GM18873 (cell line): ENCODE measurements around the gene SLAMF7.
"Not testable (repeated sequence)": the region's sequence is repeated elsewhere in the genome, so short reads cannot be mapped to it uniquely, and the experiment has no call there.

Experiments
- ATAC-seq: cut with Tn5 transposase; IDR thresholded peaks from one replicate; pipeline ENCODE4 v1.9.1; 2021; ENCODE audit warnings: mild to moderate bottlenecking, moderate library complexity, moderate number of reproducible peaks; ENCODE audit not compliant: unreplicated experiment, low FRiP score

SLAMF7 gene

DNA sequence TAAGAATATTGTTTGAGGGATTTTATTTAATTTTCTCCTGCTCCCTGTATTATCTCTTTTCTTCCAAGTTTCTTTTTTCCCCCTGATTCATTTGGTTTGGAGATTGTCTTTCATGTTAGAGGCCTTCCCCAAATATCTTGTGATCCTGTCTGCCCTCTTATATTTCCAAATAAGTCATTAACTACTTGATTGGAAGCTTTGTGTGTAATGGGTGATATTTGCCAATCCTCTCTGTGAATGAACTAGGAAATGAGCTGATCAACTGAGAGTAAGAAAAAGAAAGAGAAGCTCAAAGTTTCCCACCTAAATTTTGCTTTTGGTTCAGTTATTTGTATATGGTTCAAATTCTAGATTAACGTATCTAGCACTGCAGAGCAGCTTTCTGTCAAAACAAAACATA lies 33.3 kb downstream of the SLAMF7 start:
- no peak for ATAC-seq

DNA sequence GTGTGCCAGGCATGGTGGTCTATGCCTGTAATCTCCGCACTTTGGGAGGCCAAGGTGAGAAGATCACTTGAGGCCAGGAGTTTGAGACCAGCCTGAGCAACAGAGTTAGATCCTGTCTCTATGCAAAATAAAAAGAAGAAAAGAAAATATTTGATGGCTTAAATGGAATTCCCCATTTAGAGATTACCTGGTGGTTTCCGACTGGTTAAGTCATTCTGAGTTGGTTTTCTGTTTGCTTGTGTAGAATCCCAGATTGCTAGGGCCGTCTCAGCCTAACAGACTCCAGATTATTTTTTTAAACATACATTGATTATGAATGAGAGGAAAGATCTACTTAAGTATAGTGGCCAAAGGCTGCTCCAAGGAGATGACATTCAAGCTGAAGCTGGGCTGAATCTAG lies 34.0 kb downstream of the SLAMF7 start:
- ATAC-seq, result no peak

DNA sequence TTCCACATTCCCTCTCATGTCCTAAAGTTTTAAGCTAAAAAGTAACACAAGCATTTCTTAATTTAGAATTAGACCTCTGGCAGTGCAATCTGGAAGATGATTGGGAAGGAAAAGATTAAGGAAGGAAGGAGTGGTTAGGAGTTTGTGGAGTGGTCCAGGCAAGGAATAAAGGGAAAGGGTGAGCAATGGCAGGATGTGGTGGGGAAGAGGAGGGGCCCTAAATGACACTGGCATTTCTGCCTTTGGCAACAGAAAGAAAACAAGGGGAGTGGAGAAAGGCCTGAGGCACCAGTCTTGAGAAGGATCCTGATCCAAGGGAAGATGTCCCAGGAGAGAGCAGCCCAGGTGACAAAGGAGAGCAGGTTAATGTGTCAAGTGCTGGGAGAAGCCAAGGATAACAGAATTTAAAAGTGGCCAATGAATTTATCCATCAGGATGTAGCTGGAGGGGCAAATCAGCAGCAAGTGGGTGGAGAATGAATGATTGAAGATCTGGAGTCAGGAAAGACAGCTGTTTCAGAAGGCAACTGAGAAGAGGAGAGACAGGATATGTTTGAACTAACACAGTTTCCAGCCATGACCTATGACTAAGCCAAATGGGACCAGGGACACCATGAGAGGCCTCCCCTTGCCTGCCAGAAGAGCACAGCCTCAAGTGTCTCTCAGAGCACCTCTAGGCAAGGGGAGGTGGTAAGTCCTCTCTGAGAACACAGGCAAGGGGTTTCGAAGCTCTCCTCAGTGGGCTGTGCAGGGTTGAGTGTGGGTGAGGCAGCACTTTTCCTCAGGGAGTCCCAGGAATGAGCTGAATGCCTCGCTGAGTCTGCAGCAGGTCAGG lies 36.1 kb downstream of the SLAMF7 start:
- ATAC-seq, result no peak

DNA sequence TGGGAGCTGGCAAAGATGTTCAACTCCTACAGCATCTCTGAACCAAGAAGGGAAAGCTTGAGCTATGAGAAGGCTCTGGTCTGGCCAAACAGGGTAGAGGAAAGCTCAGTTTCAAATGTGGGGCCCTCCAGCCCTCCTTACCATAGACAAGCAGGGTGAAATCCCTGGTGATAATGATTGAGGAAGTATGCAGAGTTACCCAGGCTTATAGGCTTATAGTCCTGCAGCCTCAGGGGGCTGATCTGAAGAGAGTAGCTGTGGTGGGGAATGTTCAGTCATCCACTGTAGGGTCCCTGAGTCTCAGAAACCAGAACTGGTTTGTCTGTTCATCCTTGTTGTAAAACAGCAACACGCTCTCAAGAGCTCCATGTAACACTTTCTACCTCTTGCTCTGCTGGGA lies 37.1 kb downstream of the SLAMF7 start:
- ATAC-seq, result no peak

DNA sequence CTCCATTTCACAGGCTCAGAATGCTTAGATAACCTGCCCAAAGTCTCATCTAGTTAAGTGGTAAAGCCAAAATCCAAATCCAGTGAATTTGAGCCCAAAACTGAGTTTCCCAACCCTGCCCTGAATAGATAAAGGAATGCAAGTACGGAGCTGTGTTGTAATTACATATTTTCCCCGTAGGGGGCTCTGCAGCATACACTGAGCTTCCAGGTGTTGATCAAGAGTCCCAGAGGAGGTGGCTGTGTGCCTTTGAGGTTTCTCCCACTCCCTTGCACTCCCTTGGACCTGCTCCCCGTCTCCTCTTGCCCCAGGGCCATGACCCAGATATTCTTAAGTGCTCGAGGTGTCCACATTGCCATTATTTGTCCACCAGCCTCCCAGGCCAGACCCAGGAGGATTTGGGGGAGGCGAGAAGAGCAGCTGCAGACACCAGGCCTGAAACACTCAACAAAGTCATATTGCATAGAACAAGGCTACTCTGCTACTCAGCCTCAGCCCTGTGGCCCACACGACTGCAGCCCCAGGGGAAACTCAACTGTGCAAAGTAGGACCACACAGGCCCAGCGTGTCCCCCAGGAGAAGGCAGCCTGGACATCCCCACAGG lies 38.5 kb downstream of the SLAMF7 start:
- ATAC-seq, result no peak

DNA sequence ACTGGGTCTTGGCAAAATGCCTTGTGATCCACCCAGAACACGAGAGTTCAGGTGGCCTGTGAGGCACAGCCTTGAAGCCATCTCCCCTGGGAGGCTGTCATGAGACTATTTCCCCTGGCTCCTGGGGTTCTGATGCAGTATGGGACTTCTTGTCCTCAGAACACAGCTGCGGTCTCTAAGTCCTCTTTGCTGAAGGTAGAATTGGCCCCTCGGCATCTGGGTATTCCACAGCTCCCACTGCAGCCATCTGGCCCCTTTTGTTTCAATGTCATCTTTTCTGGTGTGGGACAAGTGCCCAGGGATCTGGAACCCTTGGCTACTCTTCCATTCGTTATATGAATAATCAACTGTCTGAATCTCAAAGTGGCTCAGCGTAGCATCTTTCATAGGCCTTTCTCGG lies 39.9 kb downstream of the SLAMF7 start:
- no peak for ATAC-seq

DNA sequence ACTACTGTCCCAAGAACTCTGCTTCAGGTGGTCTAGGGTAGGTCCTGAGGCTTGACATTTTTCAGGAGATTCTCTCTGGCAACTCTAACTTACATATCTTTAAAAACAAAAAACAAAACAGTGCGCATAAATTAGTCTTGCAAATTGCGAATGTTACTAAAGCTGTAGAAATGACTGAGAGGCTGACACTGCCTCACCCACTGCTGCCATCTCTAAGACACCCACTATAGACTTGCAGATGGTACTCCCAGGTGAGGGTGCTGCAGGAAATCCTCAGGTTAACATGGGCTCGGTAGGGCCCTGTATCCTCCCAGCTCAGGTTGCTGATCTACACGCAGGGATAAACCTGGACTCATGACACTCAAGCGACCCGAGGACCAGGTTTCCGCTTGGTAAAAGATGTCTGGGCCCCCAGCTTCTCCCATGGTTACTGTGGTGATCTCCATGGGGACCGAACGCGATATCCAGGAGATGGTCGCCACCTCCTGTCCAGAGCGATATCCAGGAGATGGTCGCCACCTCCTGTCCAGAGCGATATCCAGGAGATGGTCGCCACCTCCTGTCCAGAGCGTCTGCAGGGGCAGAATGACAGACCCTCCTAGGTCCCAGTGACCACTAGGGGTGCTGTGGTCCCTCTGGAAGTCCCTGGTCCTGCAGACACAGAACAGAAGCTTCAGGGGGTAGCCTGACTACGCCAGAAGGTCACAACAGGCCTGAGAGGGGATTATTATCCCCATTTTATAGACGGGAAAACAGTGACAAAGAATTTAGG lies 40.8 kb downstream of the SLAMF7 start:
- ATAC-seq, result no peak

DNA sequence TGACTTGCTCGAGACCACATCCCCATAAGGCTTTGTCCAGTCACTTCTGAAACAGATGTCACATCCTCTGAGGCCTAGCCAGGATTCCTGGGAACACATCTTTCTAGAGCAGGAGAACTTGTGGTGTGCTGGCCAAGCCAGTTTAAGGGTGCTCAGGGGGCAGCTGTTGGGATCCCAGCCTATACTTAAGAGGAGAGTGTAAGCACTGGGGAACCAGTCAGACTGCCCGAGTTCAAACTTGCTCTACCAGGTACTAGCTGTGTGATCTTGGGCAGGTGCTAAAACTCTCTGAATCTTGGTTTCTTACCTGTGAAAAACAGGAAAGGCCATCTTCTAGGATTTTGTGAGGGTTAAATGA lies 41.3 kb downstream of the SLAMF7 start:
- ATAC-seq, result no peak

DNA sequence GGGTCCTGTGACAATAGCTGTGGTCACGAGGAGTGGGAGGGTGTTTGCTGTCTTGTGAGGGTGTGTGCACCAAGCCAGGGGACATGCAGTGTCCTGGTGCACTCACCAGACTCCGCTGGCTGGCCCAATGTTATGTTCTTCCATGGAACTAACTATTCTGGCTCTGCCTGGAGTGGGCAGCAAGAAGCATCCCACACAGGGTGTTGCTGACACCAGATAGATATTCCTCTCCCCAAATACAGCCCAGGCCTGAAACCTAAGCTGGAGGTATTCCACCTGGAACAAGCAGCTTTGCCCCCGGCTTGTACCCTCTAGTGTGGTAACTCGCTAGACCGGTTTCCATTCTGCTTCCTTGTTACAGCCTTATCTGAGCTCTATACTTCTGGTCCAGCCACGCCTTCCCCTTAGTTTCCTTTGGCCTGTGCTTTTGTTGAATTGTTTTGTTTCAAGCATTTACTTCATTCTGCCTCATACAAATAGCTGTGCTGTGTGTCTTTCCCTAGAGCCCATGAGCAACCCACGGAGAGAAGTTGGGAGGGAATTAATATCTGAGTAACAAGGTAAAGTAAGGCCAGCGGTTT lies 42.2 kb downstream of the SLAMF7 start:
- ATAC-seq, result no peak

DNA sequence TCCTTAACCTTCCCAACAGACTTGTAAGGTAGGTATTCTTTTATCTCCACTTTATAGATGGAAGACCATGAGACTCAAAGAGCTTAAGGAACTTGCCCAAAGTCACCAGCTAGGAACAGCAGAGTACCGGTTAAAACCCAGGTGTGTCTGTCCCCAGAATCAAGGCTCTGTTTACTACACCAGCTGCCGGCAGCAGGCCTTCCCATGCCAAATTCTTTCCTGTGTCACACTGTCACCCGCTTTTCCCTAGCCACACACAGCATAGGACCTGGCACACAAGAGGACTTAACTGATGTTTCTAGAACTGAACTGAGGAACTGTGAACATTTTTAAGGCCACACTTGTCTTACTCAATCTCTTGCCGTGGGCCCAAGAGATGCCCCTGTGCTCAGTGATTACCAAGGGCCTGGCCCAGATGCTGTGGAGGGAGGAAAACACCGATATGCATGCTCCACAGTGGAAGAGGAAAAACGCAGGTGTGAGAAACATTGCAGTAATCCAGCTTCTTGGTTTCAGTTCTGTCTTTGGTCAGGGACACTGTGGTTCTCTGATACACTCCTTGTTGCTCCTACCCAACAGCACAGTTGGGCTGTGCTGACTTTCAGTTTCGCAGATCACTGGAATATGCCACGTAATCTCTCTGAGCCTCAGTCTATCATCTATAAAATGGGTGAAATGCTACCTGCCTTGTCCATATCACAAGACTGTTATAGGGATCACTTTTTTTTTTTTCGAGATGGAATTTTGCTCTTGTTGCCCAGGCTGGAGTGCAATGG lies 43.1 kb downstream of the SLAMF7 start:
- peak; percentile 69 for ATAC-seq

DNA sequence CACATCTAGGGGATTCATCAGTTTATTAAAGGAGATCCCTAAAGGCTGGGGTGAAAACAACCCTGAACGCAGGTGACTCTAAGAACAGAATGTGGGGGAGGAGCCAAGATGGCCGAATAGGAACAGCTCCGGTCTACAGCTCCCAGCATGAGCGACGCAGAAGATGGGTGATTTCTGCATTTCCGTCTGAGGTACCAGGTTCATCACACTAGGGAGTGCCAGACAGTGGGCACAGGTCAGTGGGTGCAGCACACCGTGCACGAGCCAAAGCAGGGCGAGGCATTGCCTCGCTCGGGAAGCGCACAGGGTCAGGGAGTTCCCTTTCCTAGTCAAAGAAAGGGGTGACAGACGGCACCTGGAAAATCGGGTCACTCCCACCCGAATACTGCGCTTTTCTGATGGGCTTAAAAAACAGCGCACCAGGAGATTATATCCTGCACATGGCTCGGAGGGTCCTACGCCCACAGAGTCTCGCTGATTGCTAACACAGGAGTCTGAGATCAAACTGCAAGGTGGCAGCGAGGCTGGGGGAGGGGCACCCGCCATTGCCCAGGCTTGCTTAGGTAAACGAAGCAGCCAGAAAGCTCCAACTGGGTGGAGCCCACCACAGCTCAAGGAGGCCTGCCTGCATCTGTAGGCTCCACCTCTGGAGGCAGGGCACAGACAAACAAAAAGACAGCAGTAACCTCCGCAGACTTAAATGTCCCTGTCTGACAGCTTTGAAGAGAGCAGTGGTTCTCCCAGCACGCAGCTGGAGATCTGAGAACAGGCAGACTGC lies 44.1 kb downstream of the SLAMF7 start:
- not testable (repeated sequence) for ATAC-seq

GRCh38 chr1:160789051-160789701 lies 50.1 kb downstream of the SLAMF7 start:
- no peak for ATAC-seq

GRCh38 chr1:160789702-160790611 lies 50.9 kb downstream of the SLAMF7 start:
- ATAC-seq, result peak; percentile 60

DNA sequence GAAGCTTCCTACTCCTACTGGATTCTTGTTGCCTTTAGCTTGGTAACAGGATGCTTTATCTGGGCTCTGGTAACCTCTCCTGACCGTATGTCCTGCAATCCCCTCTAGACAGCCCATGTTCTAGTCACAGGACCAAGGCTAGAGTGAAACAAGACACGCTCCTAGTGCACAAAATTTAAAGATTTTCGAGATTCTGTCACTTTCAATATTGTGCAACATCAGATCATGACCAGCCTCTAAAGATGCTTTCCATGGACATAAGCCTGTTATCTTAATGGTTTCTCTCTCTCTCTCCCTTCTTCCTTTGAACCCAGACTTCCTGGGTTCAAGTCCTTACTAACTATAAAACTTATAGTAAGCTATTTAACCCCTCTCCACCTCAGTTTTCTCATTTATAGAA lies 55.3 kb downstream of the SLAMF7 start:
- ATAC-seq, result no peak

DNA sequence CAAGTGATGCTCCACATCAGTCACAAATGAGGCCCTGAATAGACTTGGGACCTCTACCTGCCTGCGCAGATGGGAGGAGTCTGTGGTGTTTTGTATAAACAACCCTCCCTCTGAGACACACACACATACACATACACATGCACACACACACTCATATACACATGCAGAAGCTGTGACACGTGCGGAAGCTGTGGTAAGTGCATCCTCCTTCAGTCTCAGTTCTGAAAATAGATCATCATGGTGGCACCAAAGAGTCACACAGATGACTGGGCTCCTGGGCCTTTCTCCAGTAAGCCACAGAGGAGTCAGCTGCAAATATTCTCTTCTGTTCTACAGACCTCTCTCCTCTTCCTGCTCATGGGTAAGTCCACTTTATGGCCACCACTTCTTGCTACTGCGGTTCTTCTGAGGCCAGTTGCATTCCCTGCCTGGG lies 56.9 kb downstream of the SLAMF7 start, which contains the start of gene LY9:
Gene LY9, plus strand, starts transcription at position 224 of the 433 bp plus-strand sequence. Its CDS starts 14 bp downstream, at position 238.
- peak; percentile 66 for ATAC-seq

DNA sequence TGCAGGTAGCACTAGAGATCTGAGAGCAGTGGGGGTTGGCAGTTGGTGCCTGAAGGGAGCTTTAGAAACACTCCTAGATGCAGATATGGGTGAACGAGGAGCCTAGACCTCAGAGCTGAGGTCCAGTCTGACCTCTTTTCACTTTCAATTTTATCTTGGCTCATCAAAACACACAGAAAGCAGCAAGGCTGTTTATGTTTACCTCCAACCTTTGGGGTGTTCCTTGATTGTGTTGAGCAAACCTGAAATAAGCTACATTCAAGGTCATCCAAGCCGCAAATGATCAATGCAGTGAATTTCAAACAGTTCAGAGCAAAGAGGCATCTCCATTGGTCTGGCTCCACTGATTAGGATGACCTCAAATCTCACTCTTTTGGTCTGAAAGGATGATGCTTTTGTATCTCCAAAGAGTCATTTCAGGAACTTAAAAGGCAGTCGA lies 58.2 kb downstream of the SLAMF7 start:
- ATAC-seq, result no peak

GRCh38 chr1:160797861-160798273 lies 58.8 kb downstream of the SLAMF7 start:
- ATAC-seq, result no peak

DNA sequence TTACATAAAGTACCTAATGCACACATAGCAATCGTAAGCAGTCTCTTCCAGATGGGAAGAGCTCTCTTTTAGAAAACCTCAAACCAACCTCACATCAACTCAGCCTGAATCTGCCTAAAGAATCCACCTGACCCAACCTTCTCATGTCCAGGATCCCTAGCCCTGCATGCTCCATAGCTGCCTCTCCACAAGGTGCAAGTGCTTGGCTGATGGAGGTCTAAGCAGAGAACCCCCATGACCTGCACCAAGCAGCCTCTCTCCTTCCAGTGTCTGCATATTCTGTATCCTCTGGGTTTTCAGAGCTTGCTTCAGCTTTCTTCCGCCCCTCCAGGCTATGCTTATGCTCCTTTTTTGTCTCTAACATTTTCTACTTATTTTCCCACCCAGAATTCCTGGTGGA lies 59.4 kb downstream of the SLAMF7 start:
- no peak for ATAC-seq
